ENCODE data around the gene PUM2.
A peak's percentile ranks its signal among the peaks of the same experiment; 100 is the strongest.

Gene PUM2

DNA sequence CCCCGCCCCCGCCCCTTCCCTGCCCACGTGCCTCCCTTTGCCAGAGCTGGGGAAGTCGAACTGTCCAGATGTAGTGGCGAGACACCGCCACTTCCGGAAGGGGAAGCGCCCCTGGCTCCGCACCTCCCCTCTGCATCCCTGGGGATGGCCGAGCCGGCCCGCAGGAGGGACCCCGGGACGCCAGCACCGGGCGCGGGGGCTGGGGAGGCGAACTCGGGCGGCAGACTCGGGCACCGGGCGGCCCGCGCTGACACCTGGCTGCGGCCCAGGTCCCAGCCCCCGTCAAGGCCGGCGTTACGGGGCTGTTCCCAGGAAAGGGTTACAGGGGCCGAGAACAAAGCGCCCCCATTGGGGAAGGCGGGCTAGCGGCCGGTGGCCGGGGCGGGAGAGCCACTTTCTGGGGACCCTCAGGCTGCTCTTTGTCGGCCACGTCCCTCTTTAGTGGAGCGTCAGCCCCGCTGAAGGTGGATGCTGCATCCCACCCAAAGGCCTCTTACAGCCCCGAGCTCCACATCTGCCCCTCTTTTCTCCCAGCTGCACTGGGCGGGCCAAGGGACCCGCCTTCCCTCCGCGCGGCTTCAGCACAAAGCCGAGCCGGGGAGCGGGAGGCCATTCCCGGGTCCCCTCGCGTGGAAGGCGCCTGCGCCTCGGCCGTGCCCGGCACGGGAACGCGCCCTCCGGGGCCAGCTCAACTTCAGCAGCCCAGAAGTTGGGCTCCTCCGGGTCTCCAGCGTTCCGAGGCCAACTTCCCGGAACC lies 127.1 kb downstream of the PUM2 start:
- H3K79me2 ChIP-seq (ENCODE audit: low read length), result no peaks in the 10 kb centered on the region
- TF ChIP-seq, protein P1, sequence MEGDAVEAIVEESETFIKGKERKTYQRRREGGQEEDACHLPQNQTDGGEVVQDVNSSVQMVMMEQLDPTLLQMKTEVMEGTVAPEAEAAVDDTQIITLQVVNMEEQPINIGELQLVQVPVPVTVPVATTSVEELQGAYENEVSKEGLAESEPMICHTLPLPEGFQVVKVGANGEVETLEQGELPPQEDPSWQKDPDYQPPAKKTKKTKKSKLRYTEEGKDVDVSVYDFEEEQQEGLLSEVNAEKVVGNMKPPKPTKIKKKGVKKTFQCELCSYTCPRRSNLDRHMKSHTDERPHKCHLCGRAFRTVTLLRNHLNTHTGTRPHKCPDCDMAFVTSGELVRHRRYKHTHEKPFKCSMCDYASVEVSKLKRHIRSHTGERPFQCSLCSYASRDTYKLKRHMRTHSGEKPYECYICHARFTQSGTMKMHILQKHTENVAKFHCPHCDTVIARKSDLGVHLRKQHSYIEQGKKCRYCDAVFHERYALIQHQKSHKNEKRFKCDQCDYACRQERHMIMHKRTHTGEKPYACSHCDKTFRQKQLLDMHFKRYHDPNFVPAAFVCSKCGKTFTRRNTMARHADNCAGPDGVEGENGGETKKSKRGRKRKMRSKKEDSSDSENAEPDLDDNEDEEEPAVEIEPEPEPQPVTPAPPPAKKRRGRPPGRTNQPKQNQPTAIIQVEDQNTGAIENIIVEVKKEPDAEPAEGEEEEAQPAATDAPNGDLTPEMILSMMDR (IDR thresholded peaks at IDR 0.05; ENCODE audit: low read depth, low read length), result peak; percentile 14; the same call in 1 of the 2 replicates
- no peak for TF ChIP-seq EZH2phosphoT487 (IDR thresholded peaks at IDR 0.05; ENCODE audit: low read depth)
- H3K27me3 ChIP-seq (ENCODE audit: low read depth, low read length), result peaks cover 27% of the 10 kb centered on the region
- H3K4me1 ChIP-seq (ENCODE audit: low read length), result peaks cover 8% of the 10 kb centered on the region
- H3K36me3 ChIP-seq (replicated peaks; ENCODE audit: low read depth, low read length), result no peaks in the 10 kb centered on the region
- H3K9ac ChIP-seq (ENCODE audit: low read length), result peak overlapping the region; percentile 68
- no peaks in the 10 kb centered on the region for H3K9me3 ChIP-seq (ENCODE audit: insufficient read depth, low read length)
- no peaks in the 10 kb centered on the region for H4K20me1 ChIP-seq (ENCODE audit: insufficient read depth, low read length)
- no peak overlapping the region for H3K27ac ChIP-seq (ENCODE audit: low read length)
- peak overlapping the region; percentile 90 for H3K4me3 ChIP-seq (ENCODE audit: low read length)
- H2AFZ ChIP-seq (ENCODE audit: low read depth, low read length), result peak overlapping the region; percentile 93
- peak overlapping the region; percentile 95 for H3K4me2 ChIP-seq (ENCODE audit: low read length)

DNA sequence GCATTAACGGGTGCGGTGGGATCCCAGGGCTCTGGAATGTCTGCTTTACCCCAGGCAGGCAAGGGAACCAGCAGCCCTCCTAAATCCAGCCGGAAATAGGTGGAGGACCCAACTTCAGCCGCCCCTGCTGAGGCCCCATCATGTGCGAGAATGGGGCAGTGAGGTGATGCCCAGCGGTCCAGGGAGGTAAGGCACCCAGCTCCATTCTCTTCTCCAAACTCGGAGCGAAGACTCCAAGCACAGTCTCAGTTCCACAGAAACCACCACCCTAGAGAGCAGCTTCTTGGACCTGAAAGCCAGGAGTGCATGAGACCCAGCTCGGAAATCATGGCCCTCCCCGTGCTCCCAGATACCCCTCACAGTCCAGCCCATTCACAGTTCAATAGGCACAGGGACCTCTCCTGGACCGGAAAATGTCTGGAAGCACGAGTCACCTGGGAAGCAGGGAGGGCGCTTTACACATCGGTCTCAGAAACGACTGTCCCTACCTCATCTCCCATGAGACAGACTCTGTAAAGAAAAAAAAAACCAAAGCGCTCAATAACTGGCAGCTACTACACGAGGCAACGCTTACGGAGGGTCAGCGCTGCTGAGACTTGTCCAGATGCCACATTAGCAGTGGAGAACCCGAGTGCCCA lies 127.8 kb downstream of the PUM2 start:
- peak overlapping the region; percentile 95 for H3K4me2 ChIP-seq (ENCODE audit: low read length)
- H3K27ac ChIP-seq (ENCODE audit: low read length), result no peak overlapping the region
- H3K9me3 ChIP-seq (ENCODE audit: insufficient read depth, low read length), result no peaks in the 10 kb centered on the region
- no peaks in the 10 kb centered on the region for H3K79me2 ChIP-seq (ENCODE audit: low read length)
- peak overlapping the region; percentile 90 for H3K4me3 ChIP-seq (ENCODE audit: low read length)
- H3K27me3 ChIP-seq (ENCODE audit: low read depth, low read length), result peaks cover 26% of the 10 kb centered on the region
- no peaks in the 10 kb centered on the region for H3K36me3 ChIP-seq (replicated peaks; ENCODE audit: low read depth, low read length)
- TF ChIP-seq, protein P1 (IDR thresholded peaks at IDR 0.05; ENCODE audit: low read depth, low read length), result no peak
- TF ChIP-seq EZH2phosphoT487 (IDR thresholded peaks at IDR 0.05; ENCODE audit: low read depth), result no peak
- peak overlapping the region; percentile 93; the same call in 1 of the 2 replicates for H2AFZ ChIP-seq (ENCODE audit: low read depth, low read length)
- H4K20me1 ChIP-seq (ENCODE audit: insufficient read depth, low read length), result no peaks in the 10 kb centered on the region
- peak overlapping the region; percentile 68; the same call in 1 of the 2 replicates for H3K9ac ChIP-seq (ENCODE audit: low read length)
- H3K4me1 ChIP-seq (ENCODE audit: low read length), result peaks cover 8% of the 10 kb centered on the region

DNA sequence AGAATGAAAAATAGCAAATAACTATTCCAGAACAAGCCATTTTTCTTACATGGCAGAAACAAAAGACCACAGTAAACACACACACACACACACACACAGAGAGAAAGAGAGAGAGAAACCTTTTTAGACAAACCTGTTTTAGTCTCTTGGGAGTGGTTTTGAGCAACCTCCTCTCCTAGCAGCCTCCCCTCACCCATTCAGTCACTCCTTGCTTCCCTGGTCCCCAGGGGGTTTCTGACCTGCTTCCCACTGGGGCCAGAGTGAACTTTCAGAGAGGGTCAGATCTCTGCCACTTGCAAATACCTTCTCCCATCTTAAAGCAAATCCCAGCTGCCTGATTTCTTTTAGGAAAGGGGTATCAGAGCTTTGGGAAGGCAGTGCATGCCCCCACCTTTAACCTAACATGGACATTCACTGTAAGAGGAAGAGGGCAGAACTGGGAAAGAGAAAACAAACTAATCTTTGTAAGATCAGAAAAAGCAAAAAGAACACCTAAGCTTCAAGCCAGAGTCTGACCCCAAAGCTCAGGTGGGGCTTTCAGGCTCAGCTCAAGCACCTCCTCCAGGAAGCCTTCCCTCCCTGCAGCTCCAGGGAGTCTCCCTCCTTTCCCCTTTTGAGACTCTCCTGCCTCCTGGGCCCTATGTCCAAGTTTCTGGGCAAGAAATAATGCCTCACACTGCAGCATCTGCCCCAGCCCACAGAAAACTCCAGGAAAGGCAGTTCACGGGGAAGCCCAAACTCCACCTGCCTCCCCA lies 128.5 kb downstream of the PUM2 start:
- Histone ChIP-seq H3K4me3 (ENCODE audit: low read length) (0 out of 2 replicates have a peak overlapping the region, but pooled peaks have one; percentile 90), H3K27ac (ENCODE audit: low read length) (no peak overlapping the region), H3K9ac (ENCODE audit: low read length) (no peak overlapping the region), H4K20me1 (ENCODE audit: insufficient read depth, low read length) (no peaks in the 10 kb centered on the region), H3K36me3 (replicated peaks; ENCODE audit: low read depth, low read length) (no peaks in the 10 kb centered on the region), H3K27me3 (ENCODE audit: low read depth, low read length) (peaks cover 20% of the 10 kb centered on the region), H3K79me2 (ENCODE audit: low read length) (no peaks in the 10 kb centered on the region), H3K4me2 (ENCODE audit: low read length) (no peak overlapping the region; the same call in 1 of the 2 replicates), H3K9me3 (ENCODE audit: insufficient read depth, low read length) (no peaks in the 10 kb centered on the region), H3K4me1 (ENCODE audit: low read length) (peaks cover 8% of the 10 kb centered on the region), H2AFZ (ENCODE audit: low read depth, low read length) (no peak overlapping the region)
- TF ChIP-seq, protein P1 (IDR thresholded peaks at IDR 0.05; ENCODE audit: low read depth, low read length), result no peak
- no peak for TF ChIP-seq EZH2phosphoT487 (IDR thresholded peaks at IDR 0.05; ENCODE audit: low read depth)

DNA sequence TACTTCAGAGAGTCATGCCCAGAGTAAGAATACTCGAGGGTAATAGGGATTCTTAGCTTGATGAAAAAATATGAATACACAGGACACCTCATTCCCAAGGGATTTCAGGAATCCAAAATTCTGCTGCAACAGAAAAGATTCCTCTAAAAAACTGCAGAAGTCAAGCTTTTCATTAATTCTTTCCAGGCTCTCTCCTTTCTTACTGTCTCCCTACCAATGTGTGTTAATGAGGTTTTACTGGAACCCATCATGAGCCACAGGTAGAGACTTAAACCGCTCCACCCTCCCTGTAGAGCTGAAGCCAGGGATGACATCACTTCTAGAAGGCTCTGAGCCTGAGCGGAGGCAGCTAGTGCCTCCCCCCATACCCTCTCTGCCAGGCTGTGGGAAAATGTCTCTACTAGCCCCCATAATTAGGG lies 129.1 kb downstream of the PUM2 start:
- Histone ChIP-seq H3K9me3 (ENCODE audit: insufficient read depth, low read length) (no peaks in the 10 kb centered on the region), H3K36me3 (replicated peaks; ENCODE audit: low read depth, low read length) (no peaks in the 10 kb centered on the region), H2AFZ (ENCODE audit: low read depth, low read length) (no peak overlapping the region), H3K9ac (ENCODE audit: low read length) (no peak overlapping the region), H3K27me3 (ENCODE audit: low read depth, low read length) (peaks cover 20% of the 10 kb centered on the region), H3K4me1 (ENCODE audit: low read length) (peaks cover 8% of the 10 kb centered on the region), H3K4me3 (ENCODE audit: low read length) (no peak overlapping the region), H3K79me2 (ENCODE audit: low read length) (no peaks in the 10 kb centered on the region), H4K20me1 (ENCODE audit: insufficient read depth, low read length) (no peaks in the 10 kb centered on the region), H3K4me2 (ENCODE audit: low read length) (no peak overlapping the region), H3K27ac (ENCODE audit: low read length) (no peak overlapping the region)
- TF ChIP-seq EZH2phosphoT487 (IDR thresholded peaks at IDR 0.05; ENCODE audit: low read depth), result no peak
- TF ChIP-seq, protein P1 (IDR thresholded peaks at IDR 0.05; ENCODE audit: low read depth, low read length), result no peak

Data from OCI-LY3 (cell line).